GM19238 (cell line): ENCODE data around the gene ERBIN.

Experiments used
- DNase-seq: peaks from one replicate; pipeline ENCODE4 v3.0.0; 2011; ENCODE audit warnings: low spot score; ENCODE audit not compliant: insufficient read length

Gene ERBIN

GRCh38 chr5:66113160-66113559 is 186.8 kb downstream of the ERBIN start:
- DNase-seq: no peak

- no peak for DNase-seq
Observed at GRCh38 chr5:66118304-66118703, 191.9 kb downstream of the ERBIN start.

GRCh38 chr5:66122379-66123034 is 196.1 kb downstream of the ERBIN start:
- no peak for DNase-seq

DNA sequence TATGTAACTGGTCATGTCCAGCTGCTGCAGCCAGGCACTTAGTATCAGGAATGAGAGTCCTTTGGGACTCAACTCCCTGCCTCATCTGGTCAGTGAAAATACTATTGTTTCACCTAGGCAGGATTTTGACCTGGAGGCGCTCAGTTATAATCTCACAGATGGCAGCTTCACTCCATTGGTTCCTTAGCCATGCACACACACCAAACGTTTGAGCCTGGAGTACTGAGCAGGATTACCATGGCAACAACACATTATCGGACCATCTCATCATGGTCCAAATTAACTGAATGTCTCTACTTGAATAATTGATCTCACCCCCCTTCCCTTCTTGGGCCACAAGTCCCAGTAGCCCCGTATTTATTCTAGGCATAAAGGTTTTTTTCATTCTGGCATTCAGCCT is 202.8 kb downstream of the ERBIN start:
- no peak for DNase-seq

DNA sequence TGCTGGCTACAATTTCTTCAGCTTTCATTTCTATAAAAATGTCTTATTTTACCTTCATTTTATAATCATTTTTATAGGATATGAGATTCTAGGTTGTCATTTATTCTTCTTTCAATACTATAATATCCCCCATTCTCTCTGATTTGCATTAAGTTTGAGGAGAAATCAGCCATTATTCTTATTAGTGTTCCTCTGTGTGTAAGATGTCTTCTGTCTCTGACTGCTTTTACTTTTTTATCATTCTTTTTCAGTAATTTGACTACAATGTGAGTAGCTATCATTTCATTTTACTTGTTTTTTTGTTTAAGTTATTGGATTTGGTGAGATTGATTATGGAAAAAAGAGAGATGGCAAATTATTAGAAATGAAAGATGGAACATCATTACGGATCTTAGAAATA is 204.1 kb downstream of the ERBIN start:
- DNase-seq: no peak
